Activated CD8-positive, alpha-beta T cell treated with anti-CD3 and anti-CD28 coated beads for 36 hours (primary cell): ENCODE results near the gene RIC3. TPM values are rescaled to one million over a fixed set of nuclear protein-coding genes. Genes with fewer than 3 reads are reported as not detected.

ENCODE experiments used
- ATAC-seq: fragments of 200-7000 bp; cut with Tn5 transposase; one replicate; pipeline ENCODE4 v1.10.0; 2021; ENCODE audit warnings: mild to moderate bottlenecking, moderate library complexity
- CTCF ChIA-PET: fragments of 350-600 bp; sonication (Branson Sonifier 250); formaldehyde crosslinking; loops from one replicate; lab custom pipeline; 2021; ENCODE audit warnings: antibody characterized with exemption; lab: Charles Lee
- POLR2A ChIA-PET: fragments of 350-600 bp; sonication (Branson Sonifier 250); formaldehyde crosslinking; loops from one replicate; lab custom pipeline; 2021; ENCODE audit warnings: antibody characterized with exemption; lab: Charles Lee
- DNase-seq: peaks from one replicate; pipeline ENCODE4 v3.0.0-alpha.2; 2020
- H3K27ac Mint-ChIP-seq: one replicate; pipeline ENCODE4 v1.8.0; 2021; ENCODE audit warnings: mild to moderate bottlenecking, mixed read lengths
- H3K27me3 Mint-ChIP-seq: one replicate; pipeline ENCODE4 v1.8.0; 2021; ENCODE audit warnings: mixed read lengths
- H3K36me3 Mint-ChIP-seq: one replicate; pipeline ENCODE4 v1.8.0; 2021; ENCODE audit warnings: low read depth, mixed read lengths
- H3K4me1 Mint-ChIP-seq: one replicate; pipeline ENCODE4 v1.8.0; 2021; ENCODE audit warnings: low read depth, mixed read lengths
- H3K4me3 Mint-ChIP-seq: one replicate; pipeline ENCODE4 v1.8.0; 2021; ENCODE audit warnings: mild to moderate bottlenecking, moderate library complexity, mixed read lengths
- H3K9me3 Mint-ChIP-seq: one replicate; pipeline ENCODE4 v1.8.0; 2021; ENCODE audit warnings: mixed read lengths
- intact Hi-C: fragments of 100-400 bp; cut with micrococcal nuclease; formaldehyde crosslinking; loops from one replicate; pipeline ENCODE4 v1.10.0; 2022
- total RNA-seq, 2 experiments: library from RNA; stranded (reverse); gene quantifications; one replicate each; pipeline ENCODE4 v1.2.3, GENCODE V29; 2021
- TF ChIP-seq, protein P1 (sequence below): fragments of 200-600 bp; IDR thresholded peaks from one replicate; pipeline ENCODE4 v1.8.0; 2022; ENCODE audit warnings: antibody characterized with exemption, mild to moderate bottlenecking

Gene RIC3
- total RNA-seq, 2 experiments from 2014 or later = 7.6 to 7.7 TPM

GRCh38 chr11:8081591-8082250, 87.1 kb downstream of the RIC3 start:
- DNase-seq (no peak), ATAC-seq (no peak)
- H3K27ac Mint-ChIP-seq = no peak overlapping the region
- peaks cover 4% of the 10 kb centered on the region for H3K4me1 Mint-ChIP-seq
- peaks cover 34% of the 10 kb centered on the region for H3K27me3 Mint-ChIP-seq
- peak overlapping the region; percentile 37 for H3K4me3 Mint-ChIP-seq
- CTCF ChIA-PET = interaction anchor here (1.1 to 2.3 kb wide), 3 partner anchors 9 to 18 kb away, joined by 3 to 8 read pairs (median 4); no protein-coding TSS in a partner anchor
- POLR2A ChIA-PET = no interaction called here
- TF ChIP-seq, protein P1, sequence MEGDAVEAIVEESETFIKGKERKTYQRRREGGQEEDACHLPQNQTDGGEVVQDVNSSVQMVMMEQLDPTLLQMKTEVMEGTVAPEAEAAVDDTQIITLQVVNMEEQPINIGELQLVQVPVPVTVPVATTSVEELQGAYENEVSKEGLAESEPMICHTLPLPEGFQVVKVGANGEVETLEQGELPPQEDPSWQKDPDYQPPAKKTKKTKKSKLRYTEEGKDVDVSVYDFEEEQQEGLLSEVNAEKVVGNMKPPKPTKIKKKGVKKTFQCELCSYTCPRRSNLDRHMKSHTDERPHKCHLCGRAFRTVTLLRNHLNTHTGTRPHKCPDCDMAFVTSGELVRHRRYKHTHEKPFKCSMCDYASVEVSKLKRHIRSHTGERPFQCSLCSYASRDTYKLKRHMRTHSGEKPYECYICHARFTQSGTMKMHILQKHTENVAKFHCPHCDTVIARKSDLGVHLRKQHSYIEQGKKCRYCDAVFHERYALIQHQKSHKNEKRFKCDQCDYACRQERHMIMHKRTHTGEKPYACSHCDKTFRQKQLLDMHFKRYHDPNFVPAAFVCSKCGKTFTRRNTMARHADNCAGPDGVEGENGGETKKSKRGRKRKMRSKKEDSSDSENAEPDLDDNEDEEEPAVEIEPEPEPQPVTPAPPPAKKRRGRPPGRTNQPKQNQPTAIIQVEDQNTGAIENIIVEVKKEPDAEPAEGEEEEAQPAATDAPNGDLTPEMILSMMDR = no peak
- no peaks in the 10 kb centered on the region for H3K36me3 Mint-ChIP-seq
- H3K9me3 Mint-ChIP-seq = no peaks in the 10 kb centered on the region
- intact Hi-C loops = no loop called here

- Mint-ChIP-seq H3K36me3 (no peaks in the 10 kb centered on the region), H3K9me3 (no peaks in the 10 kb centered on the region), H3K4me3 (peak within 1 kb of the TSS; percentile 37), H3K4me1 (peaks cover 4% of the 10 kb centered on the region), H3K27ac (no peak within 1 kb of the TSS), H3K27me3 (peaks cover 34% of the 10 kb centered on the region)
- DNase-seq (peak; percentile 9), ATAC-seq (peak; percentile 51)
- intact Hi-C loops = no loop called here
- TF ChIP-seq, protein P1 = no peak
- ChIA-PET CTCF (interaction anchor here (0.8 to 2.3 kb wide), 5 partner anchors 9 to 94 kb away, joined by 3 to 8 read pairs (median 3); partner anchors contain the start of gene EIF3F), POLR2A (no interaction called here)
These were observed 87.9 kb downstream of the RIC3 start, which contains the start of gene TUB for GRCh38 chr11:8080674-8081590. TUB (plus strand) TSS chr11:8081211; CDS start chr11:8081511, 300 bp downstream.

DNA sequence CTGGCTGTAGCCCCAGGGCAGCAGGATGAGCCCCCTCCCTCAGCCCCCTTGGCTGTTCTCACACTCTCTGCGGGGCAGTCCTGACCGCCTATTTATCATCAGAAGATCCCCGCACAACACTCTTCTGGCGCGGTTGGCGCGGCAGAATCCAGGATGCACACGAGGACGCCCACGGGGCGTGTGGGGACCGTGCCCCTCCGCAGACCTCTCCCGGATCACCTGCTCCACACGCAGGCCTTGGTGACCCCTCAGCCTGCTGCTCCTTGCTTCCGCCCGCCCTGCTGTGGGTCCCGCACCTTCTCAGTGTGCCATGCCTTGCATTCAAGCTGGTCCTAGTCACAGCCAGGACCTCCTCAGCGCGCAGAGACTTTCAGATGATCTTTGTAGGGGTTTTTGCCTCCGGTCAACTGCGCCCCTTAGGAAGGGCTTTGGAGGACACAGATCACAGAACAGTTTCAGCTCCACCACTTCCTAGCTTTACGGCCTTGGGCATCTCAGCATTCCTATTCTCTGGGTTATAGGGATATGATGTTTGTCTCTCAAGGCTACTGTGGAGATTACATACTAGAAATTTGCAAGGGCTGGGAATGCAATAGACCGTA, 88.7 kb downstream of the RIC3 start:
- Mint-ChIP-seq H3K27me3 (peaks cover 32% of the 10 kb centered on the region), H3K27ac (no peak overlapping the region), H3K9me3 (no peaks in the 10 kb centered on the region), H3K36me3 (no peaks in the 10 kb centered on the region), H3K4me1 (peaks cover 4% of the 10 kb centered on the region), H3K4me3 (peak overlapping the region; percentile 32)
- TF ChIP-seq, protein P1 = no peak
- DNase-seq = no peak
- CTCF ChIA-PET = interaction anchor here (0.8 to 2.6 kb wide), 6 partner anchors 10 to 93 kb away, joined by 3 to 9 read pairs (median 3); partner anchors contain the start of gene EIF3F
- POLR2A ChIA-PET = interaction anchor here (1.0 kb wide), 1 partner anchor 74 kb away, joined by 3 read pairs; no protein-coding TSS in a partner anchor
- intact Hi-C loops = no loop called here
- no peak for ATAC-seq

DNA sequence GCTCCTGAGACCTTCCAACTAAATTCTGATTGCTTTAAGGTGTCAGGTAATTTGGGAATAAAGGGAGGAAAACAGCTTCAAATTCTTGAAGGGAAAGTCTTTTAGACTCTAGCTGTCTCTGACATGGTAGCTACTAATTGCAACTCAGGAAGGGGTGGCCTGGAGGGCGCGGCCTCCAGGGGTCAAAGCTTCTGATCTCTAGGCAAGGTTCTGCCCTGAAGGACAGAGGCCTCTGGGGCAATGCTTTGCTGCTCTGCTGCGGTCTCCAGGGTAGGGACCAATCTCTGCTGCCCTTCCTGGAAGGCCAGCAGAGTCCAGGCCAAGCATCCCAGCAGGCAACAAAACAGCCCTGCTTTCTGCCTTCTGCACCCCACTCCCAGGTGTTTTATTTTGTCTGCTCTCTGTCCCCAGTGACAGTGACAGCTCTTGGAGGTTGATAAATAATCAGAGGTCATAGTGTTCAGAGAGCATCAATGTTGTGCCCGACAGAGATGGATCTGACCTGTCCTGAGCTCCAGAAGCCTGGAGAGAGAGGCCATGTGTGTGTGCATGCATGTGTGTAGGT, 89.6 kb downstream of the RIC3 start:
- Mint-ChIP-seq H3K4me3 (no peak overlapping the region), H3K36me3 (no peaks in the 10 kb centered on the region), H3K27me3 (peaks cover 30% of the 10 kb centered on the region), H3K27ac (no peak overlapping the region), H3K4me1 (peaks cover 4% of the 10 kb centered on the region), H3K9me3 (no peaks in the 10 kb centered on the region)
- POLR2A ChIA-PET = interaction anchor here (0.6 to 1.0 kb wide), 2 partner anchors 73 to 196 kb away, joined by 3 read pairs; no protein-coding TSS in a partner anchor
- intact Hi-C loops = no loop called here
- CTCF ChIA-PET = interaction anchor here (1.2 to 2.6 kb wide), 5 partner anchors 11 to 72 kb away, joined by 3 to 9 read pairs (median 4); no protein-coding TSS in a partner anchor
- TF ChIP-seq, protein P1 = no peak
- DNase-seq = no peak
- no peak for ATAC-seq
